HEK293 (cell line): ENCODE results near the gene TADA2B.

ENCODE experiments used
- CTCF ChIA-PET: fragments of 350-600 bp; formaldehyde crosslinking; extraction: SDS; loops from one replicate; lab custom pipeline; 2021; ENCODE audit warnings: antibody characterized with exemption; lab: Yijun Ruan, JAX
- POLR2A ChIA-PET: fragments of 300-600 bp; formaldehyde crosslinking; extraction: SDS; loops from one replicate; lab custom pipeline; 2020; ENCODE audit warnings: antibody characterized with exemption, inconsistent platforms; lab: Yijun Ruan, JAX
- H3K27ac ChIP-seq: fragments of 200-500 bp; sonication (Bioruptor generic); 2 replicates; pipeline ENCODE4 v1.5.1; 2014; ENCODE audit warnings: low read depth, low read length, control low read depth, inconsistent platforms; ENCODE audit errors: extremely low read depth
- H3K36me3 ChIP-seq, 2 experiments: fragments of 200-500 bp in 1 of 2; sonication (Bioruptor generic) in 1 of 2; 1 replicate in 1 of 2; 2 replicates in 1 of 2; pipeline ENCODE4 v1.5.1; 2014 to 2017; ENCODE audit warnings: inconsistent platforms in 2 of 2, low read length in 2 of 2; ENCODE audit not compliant: control insufficient read depth in 2 of 2, insufficient read depth in 1 of 2
- H3K4me1 ChIP-seq: fragments of 200-500 bp; sonication (Bioruptor generic); 2 replicates; pipeline ENCODE4 v1.5.1; 2014; ENCODE audit warnings: mild to moderate bottlenecking, low read length, inconsistent platforms; ENCODE audit not compliant: control insufficient read depth, insufficient read depth
- H3K4me3 ChIP-seq: 2 replicates; pipeline ENCODE4 v1.5.1; 2011; ENCODE audit warnings: low read depth, mild to moderate bottlenecking, control low read depth, low read length, moderate library complexity
- H3K9me3 ChIP-seq: fragments of 200-500 bp; sonication (Bioruptor generic); 2 replicates; pipeline ENCODE4 v1.5.1; 2014; ENCODE audit warnings: low read depth, low read length, inconsistent platforms; ENCODE audit not compliant: control insufficient read depth, insufficient read depth
- EGR2 ChIP-seq: fragments of 450-650 bp; formaldehyde crosslinking; IDR thresholded peaks from 2 replicates; pipeline ENCODE4 v1.5.1; 2016; ENCODE audit warnings: low read depth, missing biosample characterization, missing genetic modification characterization
- GFI1B ChIP-seq: fragments of 450-650 bp; formaldehyde crosslinking; IDR thresholded peaks from 2 replicates; pipeline ENCODE4 v1.5.1; 2016; ENCODE audit warnings: missing biosample characterization, missing genetic modification characterization
- GLI4 ChIP-seq: fragments of 450-650 bp; formaldehyde crosslinking; IDR thresholded peaks from 2 replicates; pipeline ENCODE4 v1.5.1; 2016; ENCODE audit warnings: missing biosample characterization, missing genetic modification characterization
- KLF8 ChIP-seq: fragments of 450-650 bp; formaldehyde crosslinking; IDR thresholded peaks from 2 replicates; pipeline ENCODE4 v1.5.1; 2016; ENCODE audit warnings: missing biosample characterization, missing genetic modification characterization
- MYNN ChIP-seq: fragments of 450-650 bp; formaldehyde crosslinking; IDR thresholded peaks from 2 replicates; pipeline ENCODE4 v1.5.1; 2016; ENCODE audit warnings: missing biosample characterization, missing genetic modification characterization, borderline replicate concordance
- SALL2 ChIP-seq: fragments of 450-650 bp; formaldehyde crosslinking; IDR thresholded peaks from 2 replicates; pipeline ENCODE4 v1.5.0; 2017; ENCODE audit warnings: missing biosample characterization, mild to moderate bottlenecking, missing genetic modification characterization, borderline replicate concordance
- ZBTB20 ChIP-seq: fragments of 450-650 bp; formaldehyde crosslinking; IDR thresholded peaks from 2 replicates; pipeline ENCODE4 v1.5.1; 2016; ENCODE audit warnings: missing biosample characterization, missing genetic modification characterization
- ZBTB7A ChIP-seq: fragments of 450-650 bp; formaldehyde crosslinking; IDR thresholded peaks from 2 replicates; pipeline ENCODE4 v1.5.1; 2016; ENCODE audit warnings: low read depth, missing biosample characterization, missing genetic modification characterization
- ZEB2 ChIP-seq: fragments of 450-650 bp; formaldehyde crosslinking; IDR thresholded peaks from 2 replicates; pipeline ENCODE4 v1.5.1; 2016; ENCODE audit warnings: missing biosample characterization, missing genetic modification characterization
- ZFHX2 ChIP-seq: fragments of 450-650 bp; formaldehyde crosslinking; conservative IDR thresholded peaks from 2 replicates; pipeline ENCODE4 v1.5.1; 2016; ENCODE audit warnings: missing biosample characterization, missing genetic modification characterization
- ZIC2 ChIP-seq: fragments of 450-650 bp; formaldehyde crosslinking; IDR thresholded peaks from 2 replicates; pipeline ENCODE4 v1.5.1; 2016; ENCODE audit warnings: missing biosample characterization, missing genetic modification characterization
- ZNF214 ChIP-seq: fragments of 450-650 bp; formaldehyde crosslinking; IDR thresholded peaks from 2 replicates; pipeline ENCODE4 v1.5.1; 2017; ENCODE audit warnings: missing biosample characterization, mild to moderate bottlenecking, missing genetic modification characterization, borderline replicate concordance
- ZNF24 ChIP-seq: fragments of 450-650 bp; formaldehyde crosslinking; IDR thresholded peaks from 2 replicates; pipeline ENCODE4 v1.5.1; 2016; ENCODE audit warnings: missing biosample characterization, missing genetic modification characterization
- ZNF274 ChIP-seq, 2 experiments: fragments of 200-500 bp in 1 of 2; fragments of 450-650 bp in 1 of 2; sonication (Bioruptor generic) in 1 of 2; formaldehyde crosslinking in 1 of 2; IDR thresholded peaks; 2 replicates each; pipeline versions ENCODE4 v1.5.1 to v1.6.1; 2014 to 2016; ENCODE audit warnings: borderline replicate concordance in 1 of 2, inconsistent platforms in 1 of 2, low read length in 1 of 2, missing biosample characterization in 1 of 2, missing genetic modification characterization in 1 of 2
- ZNF311 ChIP-seq: fragments of 450-650 bp; formaldehyde crosslinking; IDR thresholded peaks from 2 replicates; pipeline ENCODE4 v1.5.1; 2017; ENCODE audit warnings: missing biosample characterization, missing genetic modification characterization, borderline replicate concordance
- ZNF341 ChIP-seq: fragments of 450-650 bp; formaldehyde crosslinking; IDR thresholded peaks from 2 replicates; pipeline ENCODE4; 2016; ENCODE audit warnings: low read depth, missing biosample characterization, missing genetic modification characterization
- ZNF426 ChIP-seq: fragments of 450-650 bp; formaldehyde crosslinking; IDR thresholded peaks from 2 replicates; pipeline ENCODE4 v1.5.1; 2017; ENCODE audit warnings: missing biosample characterization, missing genetic modification characterization, mild to moderate bottlenecking, inconsistent platforms, moderate library complexity
- ZNF473 ChIP-seq: fragments of 450-650 bp; formaldehyde crosslinking; IDR thresholded peaks from 2 replicates; pipeline ENCODE4 v1.5.1; 2017; ENCODE audit warnings: missing biosample characterization, missing genetic modification characterization
- ZNF48 ChIP-seq: fragments of 450-650 bp; formaldehyde crosslinking; IDR thresholded peaks from 2 replicates; pipeline ENCODE4 v1.5.1; 2016; ENCODE audit warnings: missing biosample characterization, missing genetic modification characterization
- ZNF548 ChIP-seq: fragments of 450-650 bp; formaldehyde crosslinking; IDR thresholded peaks from 2 replicates; pipeline ENCODE4 v1.5.1; 2016; ENCODE audit warnings: missing biosample characterization, missing genetic modification characterization
- ZNF549 ChIP-seq: fragments of 450-650 bp; IDR thresholded peaks from 2 replicates; pipeline ENCODE4 v1.5.1; 2018; ENCODE audit warnings: missing biosample characterization, missing genetic modification characterization, mild to moderate bottlenecking, inconsistent platforms, moderate library complexity
- ZNF626 ChIP-seq: fragments of 450-650 bp; sonication (Bioruptor Pico); formaldehyde crosslinking; IDR thresholded peaks from 2 replicates; pipeline ENCODE4 v1.5.1; 2018; ENCODE audit warnings: missing biosample characterization, missing genetic modification characterization, inconsistent platforms
- ZSCAN18 ChIP-seq: fragments of 450-650 bp; formaldehyde crosslinking; IDR thresholded peaks from 2 replicates; pipeline ENCODE4 v1.5.1; 2016; ENCODE audit warnings: missing biosample characterization, missing genetic modification characterization
- ZSCAN23 ChIP-seq: fragments of 450-650 bp; formaldehyde crosslinking; IDR thresholded peaks from 2 replicates; pipeline ENCODE4 v1.5.1; 2016; ENCODE audit warnings: missing biosample characterization, missing genetic modification characterization
- ZXDB ChIP-seq: fragments of 450-650 bp; formaldehyde crosslinking; IDR thresholded peaks from 2 replicates; pipeline ENCODE4 v1.5.1; 2016; ENCODE audit warnings: missing biosample characterization, missing genetic modification characterization
- TF ChIP-seq, protein P1 (sequence below): fragments of 450-650 bp; formaldehyde crosslinking; IDR thresholded peaks from 2 replicates; pipeline ENCODE4 v1.5.1; 2017; ENCODE audit warnings: missing biosample characterization, missing genetic modification characterization
- TF ChIP-seq, protein P2 (sequence below): fragments of 450-650 bp; formaldehyde crosslinking; IDR thresholded peaks from 2 replicates; pipeline ENCODE4 v1.5.1; 2016; ENCODE audit warnings: missing biosample characterization, missing genetic modification characterization

Gene TADA2B

GRCh38 chr4:7050481-7051143 is 7.4 kb downstream of the TADA2B start:
- no peaks in the 10 kb centered on the region for H3K9me3 ChIP-seq
- ChIA-PET POLR2A (no interaction called here), CTCF (interaction anchor here (0.6 kb wide), 1 partner anchor 16 kb away, joined by 3 read pairs; no protein-coding TSS in a partner anchor)
- TF ChIP-seq EGR2 (tag by site-specific recombination) = peak; percentile 93
- no peak for TF ChIP-seq ZXDB (tag by site-specific recombination)
- TF ChIP-seq ZFHX2 = peak; percentile 96
- TF ChIP-seq ZIC2 (tag by site-specific recombination) = 0 out of 2 replicates have a peak, but pooled peaks have one; percentile 7
- no peak for TF ChIP-seq ZNF48 (tag by site-specific recombination)
- H3K27ac ChIP-seq = no peak overlapping the region
- H3K36me3 ChIP-seq = peaks cover 0 to 45% of the 10 kb centered on the region in 2 experiments; a peak in 1 of 3 replicates
- H3K4me3 ChIP-seq = no peak overlapping the region
- peaks cover 3% of the 10 kb centered on the region; the same call in 1 of the 2 replicates for H3K4me1 ChIP-seq

DNA sequence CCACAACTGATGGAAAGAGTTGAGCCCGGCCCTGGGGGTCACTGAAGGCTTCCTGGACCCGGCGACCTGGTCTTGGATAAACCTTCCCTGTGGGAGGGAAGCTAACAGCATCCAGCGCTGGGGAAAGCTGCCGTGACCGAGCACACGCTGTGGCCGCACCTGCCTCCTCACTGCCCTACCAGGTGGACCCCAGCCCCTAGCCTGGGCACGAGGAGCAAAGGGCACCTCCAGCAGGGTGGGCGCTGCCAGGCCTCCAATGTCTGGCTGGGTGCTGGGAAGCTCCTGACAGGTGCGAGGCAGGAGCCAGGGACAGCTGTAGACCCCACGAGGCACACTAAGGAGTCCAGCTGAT is 7.9 kb downstream of the TADA2B start:
- Histone ChIP-seq H3K36me3 (peaks cover 0 to 49% of the 10 kb centered on the region in 2 experiments; a peak in 1 of 3 replicates), H3K4me3 (no peak overlapping the region), H3K27ac (no peak overlapping the region), H3K4me1 (peaks cover 3% of the 10 kb centered on the region; the same call in 1 of the 2 replicates), H3K9me3 (no peaks in the 10 kb centered on the region)
- TF ChIP-seq GFI1B = no peak
- TF ChIP-seq KLF8 = no peak
- TF ChIP-seq, protein P1, sequence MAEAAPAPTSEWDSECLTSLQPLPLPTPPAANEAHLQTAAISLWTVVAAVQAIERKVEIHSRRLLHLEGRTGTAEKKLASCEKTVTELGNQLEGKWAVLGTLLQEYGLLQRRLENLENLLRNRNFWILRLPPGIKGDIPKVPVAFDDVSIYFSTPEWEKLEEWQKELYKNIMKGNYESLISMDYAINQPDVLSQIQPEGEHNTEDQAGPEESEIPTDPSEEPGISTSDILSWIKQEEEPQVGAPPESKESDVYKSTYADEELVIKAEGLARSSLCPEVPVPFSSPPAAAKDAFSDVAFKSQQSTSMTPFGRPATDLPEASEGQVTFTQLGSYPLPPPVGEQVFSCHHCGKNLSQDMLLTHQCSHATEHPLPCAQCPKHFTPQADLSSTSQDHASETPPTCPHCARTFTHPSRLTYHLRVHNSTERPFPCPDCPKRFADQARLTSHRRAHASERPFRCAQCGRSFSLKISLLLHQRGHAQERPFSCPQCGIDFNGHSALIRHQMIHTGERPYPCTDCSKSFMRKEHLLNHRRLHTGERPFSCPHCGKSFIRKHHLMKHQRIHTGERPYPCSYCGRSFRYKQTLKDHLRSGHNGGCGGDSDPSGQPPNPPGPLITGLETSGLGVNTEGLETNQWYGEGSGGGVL = no peak
- TF ChIP-seq ZNF24 (tag by site-specific recombination) = no peak
- TF ChIP-seq MYNN (tag by site-specific recombination) = no peak
- no peak for TF ChIP-seq ZNF341 (tag by site-specific recombination)
- TF ChIP-seq ZNF426 (tag by site-specific recombination) = no peak
- no peak for TF ChIP-seq ZEB2 (tag by site-specific recombination)
- no peak for TF ChIP-seq ZNF214 (tag by site-specific recombination)
- no peak for TF ChIP-seq ZBTB20 (tag by site-specific recombination)
- no peak for TF ChIP-seq ZBTB7A (tag by site-specific recombination)
- CTCF ChIA-PET = interaction anchor here (0.6 kb wide), 1 partner anchor 15 kb away, joined by 3 read pairs; no protein-coding TSS in a partner anchor
- POLR2A ChIA-PET = no interaction called here

DNA sequence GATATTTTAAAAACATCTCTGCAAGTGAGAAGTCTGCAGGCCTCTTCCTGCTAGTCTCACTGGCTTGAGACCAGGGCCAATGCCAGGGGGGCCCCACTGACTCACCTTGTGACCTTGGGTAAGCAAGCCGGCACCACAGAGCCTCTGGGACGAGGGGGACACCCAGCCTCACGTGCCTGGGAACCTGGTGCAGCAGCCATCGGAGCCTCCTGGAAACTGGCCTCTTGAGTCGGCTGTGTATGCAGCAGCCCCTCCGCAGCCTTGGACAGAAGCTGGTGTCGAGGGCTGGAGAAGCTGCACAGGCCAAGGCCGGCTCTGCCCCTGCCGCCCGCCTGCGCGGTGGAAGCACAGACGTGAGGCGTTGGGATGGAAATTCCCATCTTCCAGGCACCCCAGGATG is 8.7 kb downstream of the TADA2B start:
- ChIA-PET POLR2A (no interaction called here), CTCF (no interaction called here)
- H3K4me1 ChIP-seq = peaks cover 3% of the 10 kb centered on the region; the same call in 1 of the 2 replicates
- no peak overlapping the region for H3K27ac ChIP-seq
- H3K9me3 ChIP-seq = no peaks in the 10 kb centered on the region
- H3K36me3 ChIP-seq = peaks cover 0 to 57% of the 10 kb centered on the region in 2 experiments; a peak in 1 of 3 replicates
- no peak overlapping the region for H3K4me3 ChIP-seq
- no peak for TF ChIP-seq ZNF473 (tag by site-specific recombination)
- TF ChIP-seq ZNF274 (IDR thresholded peaks at IDR 0.05; ENCODE audit: low read length) = no peak
- no peak for TF ChIP-seq ZNF274 (tag by site-specific recombination; IDR thresholded peaks at IDR 0.05; ENCODE audit: borderline replicate concordance)
- no peak for TF ChIP-seq ZNF548
- TF ChIP-seq ZNF24 (tag by site-specific recombination) = no peak
- no peak for TF ChIP-seq ZNF626
- no peak for TF ChIP-seq EGR2 (tag by site-specific recombination)
- no peak for TF ChIP-seq ZNF311 (tag by site-specific recombination)
- TF ChIP-seq SALL2 (tag by site-specific recombination) = no peak
- no peak for TF ChIP-seq ZNF549 (tag by site-specific recombination)
- TF ChIP-seq ZSCAN18 (tag by site-specific recombination) = no peak
- TF ChIP-seq ZSCAN23 = no peak
- TF ChIP-seq, protein P2, sequence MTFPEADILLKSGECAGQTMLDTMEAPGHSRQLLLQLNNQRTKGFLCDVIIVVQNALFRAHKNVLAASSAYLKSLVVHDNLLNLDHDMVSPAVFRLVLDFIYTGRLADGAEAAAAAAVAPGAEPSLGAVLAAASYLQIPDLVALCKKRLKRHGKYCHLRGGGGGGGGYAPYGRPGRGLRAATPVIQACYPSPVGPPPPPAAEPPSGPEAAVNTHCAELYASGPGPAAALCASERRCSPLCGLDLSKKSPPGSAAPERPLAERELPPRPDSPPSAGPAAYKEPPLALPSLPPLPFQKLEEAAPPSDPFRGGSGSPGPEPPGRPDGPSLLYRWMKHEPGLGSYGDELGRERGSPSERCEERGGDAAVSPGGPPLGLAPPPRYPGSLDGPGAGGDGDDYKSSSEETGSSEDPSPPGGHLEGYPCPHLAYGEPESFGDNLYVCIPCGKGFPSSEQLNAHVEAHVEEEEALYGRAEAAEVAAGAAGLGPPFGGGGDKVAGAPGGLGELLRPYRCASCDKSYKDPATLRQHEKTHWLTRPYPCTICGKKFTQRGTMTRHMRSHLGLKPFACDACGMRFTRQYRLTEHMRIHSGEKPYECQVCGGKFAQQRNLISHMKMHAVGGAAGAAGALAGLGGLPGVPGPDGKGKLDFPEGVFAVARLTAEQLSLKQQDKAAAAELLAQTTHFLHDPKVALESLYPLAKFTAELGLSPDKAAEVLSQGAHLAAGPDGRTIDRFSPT (tag by site-specific recombination) = no peak
- TF ChIP-seq GLI4 (tag by site-specific recombination) = no peak
